HCEC 1CT (cell line): ENCODE data around the gene ARHGEF6.
A peak's percentile ranks its signal among the peaks of the same experiment; 100 is the strongest.

ENCODE experiments used
- DNase-seq: peaks from one replicate; pipeline ENCODE4 v3.0.0-alpha.2; 2017

The ARHGEF6 gene

DNA sequence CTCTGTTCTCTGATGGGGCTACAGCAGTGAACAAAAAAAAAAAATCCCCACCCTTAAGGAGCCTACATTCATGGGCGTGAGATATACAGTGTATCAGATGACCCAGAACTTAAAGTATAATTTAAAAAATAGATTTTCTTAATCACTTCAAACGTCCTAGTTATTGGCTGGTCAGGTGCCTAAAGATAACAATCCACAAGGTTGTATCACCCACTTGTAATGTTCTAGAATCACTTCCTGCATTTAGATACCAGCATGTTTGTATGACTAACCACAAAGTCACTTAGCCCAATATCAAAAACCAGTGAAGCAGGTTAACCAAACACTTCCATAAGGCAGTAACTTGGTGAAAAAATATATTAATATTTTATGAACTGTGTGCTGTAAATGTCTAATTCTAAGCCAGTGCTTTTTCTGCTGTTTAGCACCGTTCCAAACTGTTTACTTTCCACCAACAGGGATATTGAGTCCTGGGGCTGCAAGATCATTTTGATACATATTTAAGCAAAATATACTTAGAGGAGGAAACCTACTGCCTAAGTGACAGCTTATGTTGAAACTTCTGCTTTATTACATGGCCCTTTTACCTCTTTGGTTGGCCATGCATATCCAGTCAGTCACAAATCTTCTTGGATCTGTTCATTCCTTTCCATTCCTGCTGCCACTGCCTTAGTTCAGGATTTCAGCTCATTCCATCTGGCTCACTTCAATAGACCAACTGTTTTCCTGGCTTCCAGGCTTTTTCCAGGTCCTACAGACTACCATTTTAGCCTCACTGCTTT, 89.5 kb downstream of the ARHGEF6 start:
- peak; percentile 13 for DNase-seq

DNA sequence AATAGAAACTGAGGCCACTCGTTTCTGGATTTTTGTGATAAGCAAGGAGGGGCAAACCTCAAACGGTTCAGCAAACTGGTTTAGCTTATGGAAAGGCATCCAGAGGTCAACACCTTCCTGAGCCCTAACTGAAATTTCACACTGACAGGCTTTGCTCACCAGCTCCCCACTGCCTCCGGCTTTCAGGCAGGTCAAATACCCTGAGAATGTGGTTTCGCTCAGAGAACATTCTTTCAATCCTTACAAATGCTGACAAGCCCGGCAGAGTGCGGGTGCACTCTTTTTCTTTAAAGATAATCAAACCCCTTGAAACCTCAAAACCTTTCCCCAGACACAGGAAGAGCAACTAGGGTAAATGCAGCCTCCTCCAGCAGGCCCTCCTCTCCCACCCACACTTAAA, 91.3 kb downstream of the ARHGEF6 start:
- DNase-seq, result no peak

DNA sequence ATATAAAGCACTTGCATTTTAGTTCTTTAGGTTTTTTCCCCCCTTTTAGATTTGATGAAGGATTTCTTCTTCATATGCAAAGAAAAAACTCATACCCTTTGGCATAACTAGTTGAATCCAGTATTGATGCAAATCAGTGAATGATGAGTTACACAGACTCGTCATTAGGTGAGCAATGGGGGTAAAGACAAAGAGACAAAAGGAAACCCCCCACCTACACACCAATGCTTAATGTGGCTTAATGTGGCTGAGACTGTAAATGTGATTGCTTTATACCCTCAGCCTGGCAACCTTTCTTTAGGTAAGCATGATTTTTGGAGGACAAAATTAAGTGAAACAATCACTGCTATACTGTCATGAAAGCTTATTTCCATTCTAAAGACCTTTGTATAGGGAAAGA, 93.3 kb downstream of the ARHGEF6 start:
- no peak for DNase-seq

DNA sequence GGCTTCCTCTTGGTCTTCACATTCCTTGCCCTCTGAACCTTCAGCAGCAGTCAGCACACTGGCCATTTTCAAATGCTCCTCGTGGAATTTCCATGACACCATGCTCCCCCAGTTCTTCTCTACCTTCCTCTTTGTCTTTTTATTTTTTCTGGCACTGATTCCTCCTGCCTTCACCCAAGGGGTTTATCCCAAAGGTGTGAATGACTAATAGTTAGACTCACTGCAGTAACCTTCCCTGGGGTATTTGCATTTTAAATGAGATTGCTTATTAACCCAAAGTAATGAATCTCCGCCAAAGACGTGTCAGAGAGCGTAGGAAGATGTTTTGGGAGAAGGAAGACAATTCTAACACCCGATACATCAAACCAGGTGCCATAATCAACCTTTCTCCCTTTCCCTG, 96.6 kb downstream of the ARHGEF6 start:
- DNase-seq, result no peak

DNA sequence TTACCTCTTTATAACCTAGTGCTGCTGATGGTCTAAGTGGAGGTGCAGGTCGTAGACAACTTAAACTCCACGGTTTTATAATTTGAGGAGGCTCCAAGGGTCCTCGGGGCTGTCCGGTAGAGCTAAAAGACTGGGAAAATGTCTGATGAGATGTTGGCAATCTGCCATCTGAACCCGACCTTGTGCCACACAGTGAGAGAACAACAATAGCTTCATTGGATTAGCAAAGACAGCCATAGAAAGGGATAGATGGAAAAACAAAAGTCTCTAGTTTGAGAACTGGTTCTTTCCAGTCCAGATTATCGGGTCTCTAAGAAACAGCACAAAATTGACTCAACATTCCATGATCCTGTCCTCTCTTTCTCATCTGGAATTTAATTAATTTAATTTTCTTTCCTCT, 101.2 kb downstream of the ARHGEF6 start:
- DNase-seq, result no peak

DNA sequence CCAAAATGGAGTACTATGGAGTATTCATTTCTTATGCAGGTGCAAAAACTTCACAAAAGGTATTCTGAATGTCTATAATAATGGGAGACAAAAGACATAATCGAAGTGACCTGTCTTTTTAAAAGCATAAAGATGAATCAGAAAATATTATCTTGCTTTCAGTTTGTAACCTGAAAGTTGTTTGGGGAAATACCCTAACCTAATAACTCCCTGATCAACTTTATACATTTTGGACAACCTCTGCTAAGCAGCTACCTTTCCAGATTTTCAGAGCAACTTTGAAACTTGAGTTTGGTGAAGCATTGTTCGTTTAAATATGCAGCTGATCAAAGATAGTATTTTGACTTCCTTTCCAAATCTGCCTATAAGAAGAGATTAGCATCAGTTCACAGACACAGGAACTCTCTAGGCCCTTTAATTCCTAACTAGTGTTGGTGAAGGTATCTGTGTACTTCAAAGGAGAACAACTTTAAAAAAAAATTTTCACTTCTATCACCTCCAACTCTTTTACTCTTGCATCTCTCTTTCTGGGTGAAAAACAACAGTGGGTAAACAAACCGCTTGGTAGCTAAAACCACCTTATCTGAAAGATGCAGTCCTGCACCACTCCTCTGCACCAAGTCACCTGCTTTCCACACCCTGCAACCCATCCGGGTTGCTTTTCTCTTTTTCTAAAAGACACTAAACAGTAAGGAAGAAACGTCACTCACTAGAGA, 106.3 kb downstream of the ARHGEF6 start:
- no peak for DNase-seq

DNA sequence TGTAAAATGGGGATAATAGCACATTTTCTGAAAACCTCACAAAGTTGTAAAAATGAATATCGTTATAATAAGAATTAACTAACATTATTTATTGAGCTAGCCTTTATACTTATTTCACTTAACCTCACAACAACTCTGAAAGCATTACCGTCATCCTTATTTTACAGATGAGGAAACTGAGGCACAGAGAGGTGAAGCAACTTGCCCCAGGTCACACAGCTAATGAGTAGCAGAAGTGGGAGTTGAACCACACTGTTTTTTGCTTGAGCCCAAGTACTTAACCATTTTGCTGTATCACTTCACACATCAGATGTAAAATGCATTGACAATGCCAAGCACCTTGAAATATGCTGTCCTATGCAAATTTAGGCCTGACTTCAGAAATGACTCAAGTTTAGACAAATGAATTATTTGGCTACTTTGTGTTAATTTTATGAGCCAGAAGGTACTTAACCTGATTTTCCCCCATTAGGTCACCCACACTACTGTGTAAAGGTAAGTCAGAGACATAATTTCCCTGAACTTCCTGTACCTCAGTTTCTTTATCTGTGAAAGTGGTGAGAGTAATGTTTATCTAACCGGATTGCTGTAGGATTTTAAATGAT, 109.6 kb downstream of the ARHGEF6 start:
- DNase-seq, result no peak

DNA sequence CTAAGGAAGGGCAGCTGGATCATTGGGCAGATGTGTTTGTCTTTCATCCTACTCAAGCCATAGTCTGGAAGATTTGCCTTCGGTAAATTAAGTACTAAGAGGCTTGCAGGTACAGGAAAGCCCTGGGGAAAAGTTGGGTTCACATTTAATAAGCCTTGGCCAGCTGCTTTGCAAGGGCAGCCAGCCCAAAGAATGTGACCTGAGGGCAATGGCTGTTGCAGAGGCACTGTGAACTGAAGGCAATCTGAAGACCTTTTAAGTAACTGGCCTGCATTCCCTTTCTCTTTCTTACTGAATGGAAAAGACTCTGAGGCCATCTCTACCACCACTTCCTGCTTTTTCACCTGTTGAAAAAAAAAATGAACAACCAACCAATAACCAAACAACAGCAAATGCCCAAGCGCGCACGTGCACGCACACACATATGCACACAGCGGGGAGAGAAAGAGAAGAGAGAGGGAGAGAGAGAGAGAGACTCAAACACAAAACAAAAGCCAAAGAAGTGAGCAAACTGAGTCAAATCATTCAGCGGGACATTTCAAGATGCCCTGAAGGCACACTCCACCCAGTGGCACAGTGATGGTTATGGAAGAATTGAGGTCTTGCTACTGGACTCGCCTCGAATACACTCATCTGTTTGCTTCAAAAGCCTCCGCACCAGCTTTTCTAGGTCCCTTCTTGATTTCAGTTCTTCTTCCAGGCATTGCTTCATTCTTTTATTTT, 113.1 kb downstream of the ARHGEF6 start:
- DNase-seq, result no peak

DNA sequence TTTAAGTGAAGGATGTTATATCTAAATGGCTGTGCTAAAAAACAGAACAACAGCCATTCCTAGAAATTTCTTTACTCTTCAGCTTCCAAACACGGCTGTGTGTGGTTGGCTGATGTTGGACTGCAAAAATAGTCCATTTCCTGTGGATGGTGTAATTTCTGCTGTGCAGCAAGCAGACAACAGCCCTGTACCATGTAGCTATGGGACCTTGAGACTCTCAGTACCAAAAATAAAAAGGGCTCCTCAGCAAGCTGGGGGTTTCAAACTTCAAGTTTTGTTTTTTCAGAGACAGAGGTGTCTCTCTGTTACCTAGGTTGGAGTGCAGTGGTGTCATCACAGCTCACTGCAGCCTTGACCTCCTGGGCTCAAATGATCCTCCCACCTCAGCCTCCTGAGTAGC, 114.6 kb downstream of the ARHGEF6 start:
- no peak for DNase-seq

DNA sequence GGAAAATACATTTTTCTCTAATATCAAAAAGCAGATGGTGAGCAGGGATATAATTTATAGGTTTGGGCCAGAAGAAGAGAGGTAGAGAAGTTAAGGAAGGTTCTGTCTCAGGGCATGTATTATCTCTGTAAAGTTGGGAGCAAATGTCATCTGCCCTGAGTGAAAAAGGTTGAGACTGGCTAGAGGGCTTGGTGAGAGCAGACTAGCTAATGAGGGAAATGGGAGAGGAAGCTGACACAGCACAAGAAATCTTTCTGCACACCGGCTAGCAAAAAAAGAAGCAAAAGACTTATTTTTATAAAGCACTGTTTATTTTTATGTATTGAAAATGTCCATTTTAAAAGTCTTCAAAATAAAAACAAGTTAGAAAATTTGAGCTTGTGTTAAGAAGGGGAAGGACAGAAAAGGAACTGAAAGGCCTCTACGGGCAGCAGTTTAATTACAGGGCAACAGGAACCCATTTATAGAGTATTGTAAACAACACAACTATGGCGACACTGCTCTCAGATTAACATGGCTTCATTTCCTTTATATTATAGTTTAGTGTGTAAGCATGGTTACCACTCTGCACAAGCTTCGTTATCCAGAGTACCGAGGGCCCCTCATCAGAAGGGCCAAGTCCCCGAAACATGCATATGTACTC, 115.4 kb downstream of the ARHGEF6 start:
- DNase-seq, result no peak

DNA sequence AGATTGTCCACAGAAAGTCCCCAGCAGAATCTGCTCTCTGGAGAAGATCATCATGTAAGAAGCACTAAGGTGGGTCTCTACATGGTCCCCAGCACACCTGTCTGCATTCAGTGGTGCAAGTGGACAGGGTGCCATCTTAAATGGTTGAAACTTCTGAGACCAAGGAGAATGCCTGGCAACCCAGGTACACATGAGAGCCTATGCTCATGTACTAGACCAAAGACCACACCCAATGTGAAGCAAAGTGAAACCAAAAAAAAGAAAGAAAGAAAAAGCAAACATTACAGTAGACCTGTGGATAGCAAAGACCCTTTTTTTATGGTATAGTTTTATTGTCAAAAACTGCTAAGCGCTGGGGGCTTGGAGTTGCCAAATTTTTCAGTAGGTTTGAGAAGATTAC, 117.8 kb downstream of the ARHGEF6 start:
- DNase-seq, result no peak

DNA sequence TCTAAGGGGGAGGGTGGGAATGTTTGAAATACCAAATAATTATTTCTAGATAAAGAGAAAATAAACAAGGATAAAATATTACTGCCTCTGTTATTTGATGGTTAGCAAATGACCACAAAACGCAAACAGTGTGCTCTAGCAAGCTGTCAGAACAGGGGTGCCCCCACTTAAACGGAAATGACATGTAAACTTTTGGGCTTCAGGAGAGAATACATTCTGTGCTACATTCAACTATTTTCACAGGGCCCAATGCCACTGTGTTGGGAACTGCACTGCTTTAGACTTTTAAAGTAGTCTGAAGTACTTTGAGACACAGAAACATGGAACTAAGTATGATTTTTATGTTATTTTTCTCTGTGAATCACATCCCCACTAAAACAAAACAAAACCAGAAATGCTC, 118.6 kb downstream of the ARHGEF6 start:
- DNase-seq, result no peak

DNA sequence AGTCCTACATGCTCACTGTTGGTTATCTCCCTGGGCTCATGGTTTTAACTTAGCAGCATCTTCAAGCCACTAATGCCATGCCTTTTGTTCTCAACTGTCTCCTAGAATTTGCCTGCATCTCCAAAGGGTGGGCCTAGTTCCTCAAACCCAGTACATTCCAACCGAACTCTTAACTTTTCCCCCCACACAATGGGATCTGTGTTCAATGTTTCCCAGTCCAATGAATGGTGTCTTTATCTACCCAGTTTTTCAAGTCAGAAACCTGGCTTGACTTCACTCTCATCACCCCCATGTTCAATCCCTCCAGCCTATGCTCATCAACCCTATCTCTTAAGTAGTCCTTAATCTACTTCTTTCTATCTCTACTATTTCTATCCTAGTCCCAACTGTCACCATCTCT, 119.8 kb downstream of the ARHGEF6 start:
- DNase-seq, result no peak

DNA sequence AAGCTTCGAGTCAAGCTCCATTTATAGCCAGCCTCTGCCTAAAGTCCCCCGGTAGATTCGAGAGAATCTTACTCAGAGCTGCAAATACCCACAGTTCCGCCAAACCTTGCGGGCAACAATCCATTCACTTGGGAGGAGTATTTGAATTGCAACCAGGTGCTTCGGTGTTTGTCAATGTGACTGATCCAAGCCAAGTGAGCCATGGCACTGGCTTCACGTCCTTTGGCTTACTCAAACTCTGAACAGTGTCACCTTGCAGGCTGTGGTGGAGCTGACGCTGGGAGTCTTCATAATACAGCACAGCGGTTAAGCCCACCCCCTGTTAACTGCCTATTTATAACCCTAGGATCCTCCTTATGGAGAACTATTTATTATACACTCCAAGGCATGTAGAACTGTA, 121.6 kb downstream of the ARHGEF6 start:
- DNase-seq, result no peak

DNA sequence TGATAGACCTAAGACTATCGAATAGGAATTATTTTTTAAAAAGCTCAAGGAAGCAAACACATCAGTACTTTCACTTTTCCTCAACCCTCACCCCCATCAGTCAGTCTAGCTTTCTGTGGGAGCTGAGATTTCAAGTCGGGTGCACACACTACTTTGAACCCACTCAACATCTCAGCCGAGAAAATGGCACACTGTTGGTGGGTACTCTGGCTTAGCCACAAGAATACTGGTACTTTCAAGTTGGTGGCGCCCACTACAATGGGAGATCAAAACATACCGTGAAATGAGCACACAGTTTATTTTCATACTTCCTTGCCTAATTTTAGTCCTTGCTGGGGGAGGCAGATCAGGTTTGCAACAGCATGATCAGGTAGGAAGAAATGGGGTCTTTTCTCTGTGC, 122.6 kb downstream of the ARHGEF6 start:
- DNase-seq, result no peak

DNA sequence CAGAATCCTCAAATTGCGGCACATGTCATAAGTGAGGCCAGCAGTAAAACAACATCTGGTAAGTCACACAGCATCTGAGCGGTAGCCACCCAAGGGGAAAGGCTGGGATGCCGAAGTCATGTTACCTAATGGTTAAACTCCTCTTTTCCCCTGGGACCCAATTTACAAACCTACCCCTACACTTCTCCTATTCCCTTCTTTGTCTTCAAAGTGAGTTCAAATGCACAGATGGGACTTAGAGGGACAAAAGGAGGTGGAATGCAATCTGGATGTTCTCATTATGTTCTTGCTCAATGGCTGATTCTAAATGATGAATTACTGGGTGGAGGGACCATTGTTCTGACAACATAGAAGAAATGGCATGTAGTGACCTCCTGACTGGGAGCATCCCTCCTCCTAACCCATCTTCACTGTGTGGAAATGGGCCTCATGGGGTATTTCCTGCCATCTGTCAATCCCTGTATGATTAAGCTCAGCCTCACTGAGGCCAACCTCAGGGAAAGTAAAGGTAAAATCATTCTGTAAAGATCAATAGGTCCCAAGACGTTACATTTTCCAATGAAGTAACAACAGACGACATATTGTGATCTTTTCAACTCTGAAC, 124.3 kb downstream of the ARHGEF6 start:
- no peak for DNase-seq

DNA sequence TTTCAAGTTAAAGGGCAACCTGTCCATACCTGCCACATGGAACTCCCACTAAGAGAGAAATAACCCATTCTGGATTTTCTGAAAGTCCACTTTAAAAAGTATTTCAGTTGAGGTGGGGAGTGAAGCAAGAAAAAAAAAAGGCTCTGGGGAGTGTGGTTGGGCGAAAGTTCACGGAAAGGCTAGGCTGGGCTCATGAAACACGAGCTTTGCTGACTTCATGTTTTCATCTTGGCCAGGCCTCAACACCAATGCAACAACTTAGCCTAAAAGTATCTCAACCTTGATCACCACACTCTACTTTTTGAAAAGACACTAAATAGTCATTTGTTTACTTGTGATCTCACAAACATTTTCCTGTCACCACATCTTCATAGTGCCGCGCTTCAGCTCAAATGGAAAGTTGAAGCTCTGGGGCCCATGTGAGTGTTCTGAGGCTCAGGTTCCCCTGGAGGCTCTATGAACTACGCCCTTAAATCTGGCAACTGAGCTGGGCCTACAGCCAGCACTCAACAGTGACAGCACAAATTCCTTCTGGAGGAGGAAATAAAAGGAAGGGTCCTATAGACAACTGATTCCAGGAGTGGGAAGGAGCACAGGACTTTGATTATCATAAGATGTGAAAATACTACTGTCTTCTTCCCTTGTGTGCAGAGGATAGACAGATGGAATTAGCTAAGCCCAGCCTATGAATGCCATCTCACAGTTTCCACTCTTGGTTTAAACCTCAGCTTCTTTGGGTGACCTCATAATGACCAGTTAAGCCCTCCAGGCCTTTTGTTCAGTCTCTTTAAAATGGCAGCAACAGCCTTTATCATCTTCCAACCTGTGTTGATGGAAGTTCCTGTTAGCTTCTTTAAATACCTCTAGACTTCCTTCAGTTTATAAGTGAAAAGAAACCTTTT, 127.7 kb downstream of the ARHGEF6 start:
- no peak for DNase-seq

DNA sequence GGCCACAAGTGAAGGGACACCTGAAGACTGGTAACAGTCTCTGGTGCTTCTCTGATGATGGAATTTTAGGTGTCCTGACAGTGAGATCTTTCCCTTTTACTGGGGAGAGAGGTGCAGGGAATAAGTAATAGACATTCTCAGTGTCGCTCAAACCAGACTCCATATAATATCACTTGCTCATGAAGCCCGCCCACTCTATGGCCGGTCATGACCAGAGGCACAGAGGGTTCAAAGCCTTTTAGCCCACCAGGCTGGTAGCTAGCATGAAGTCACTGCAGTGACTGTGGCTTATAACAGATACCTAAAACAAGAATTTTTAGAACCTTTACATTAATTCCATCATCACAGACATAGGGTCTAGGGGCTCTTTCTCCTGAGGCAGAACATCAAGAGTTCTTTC, 129.9 kb downstream of the ARHGEF6 start:
- no peak for DNase-seq

DNA sequence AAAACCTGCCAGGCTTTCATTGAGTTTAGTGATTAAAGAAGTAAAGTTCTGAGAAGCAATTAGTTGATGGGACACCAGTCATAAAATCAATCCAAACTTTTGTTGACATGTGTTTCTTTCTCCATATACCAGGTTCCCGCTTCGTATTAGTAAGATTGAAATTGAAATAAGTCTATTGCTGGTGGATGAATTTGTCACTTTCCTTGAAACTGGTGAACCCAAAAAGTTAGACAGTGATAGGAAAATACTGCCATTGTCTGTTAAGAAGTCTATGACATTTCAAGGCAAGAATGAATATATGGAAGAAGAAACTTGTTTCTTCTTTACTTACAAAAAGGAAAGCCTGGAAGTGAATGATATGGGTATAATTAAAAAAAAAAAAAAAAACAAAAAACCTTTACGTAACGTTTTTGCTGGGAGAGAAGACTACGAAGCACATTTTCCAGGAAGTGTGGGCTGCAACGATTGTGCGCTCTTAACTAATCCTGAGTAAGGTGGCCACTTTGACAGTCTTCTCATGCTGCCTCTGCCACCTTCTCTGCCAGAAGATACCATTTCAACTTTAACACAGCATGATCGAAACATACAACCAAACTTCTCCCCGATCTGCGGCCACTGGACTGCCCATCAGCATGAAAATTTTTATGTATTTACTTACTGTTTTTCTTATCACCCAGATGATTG, 132.9 kb downstream of the ARHGEF6 start, which contains the start of gene CD40LG:
Gene CD40LG, plus strand, starts transcription at position 482 of the 684 bp plus-strand sequence. Its CDS starts 91 bp downstream, at position 573.
- DNase-seq, result no peak

DNA sequence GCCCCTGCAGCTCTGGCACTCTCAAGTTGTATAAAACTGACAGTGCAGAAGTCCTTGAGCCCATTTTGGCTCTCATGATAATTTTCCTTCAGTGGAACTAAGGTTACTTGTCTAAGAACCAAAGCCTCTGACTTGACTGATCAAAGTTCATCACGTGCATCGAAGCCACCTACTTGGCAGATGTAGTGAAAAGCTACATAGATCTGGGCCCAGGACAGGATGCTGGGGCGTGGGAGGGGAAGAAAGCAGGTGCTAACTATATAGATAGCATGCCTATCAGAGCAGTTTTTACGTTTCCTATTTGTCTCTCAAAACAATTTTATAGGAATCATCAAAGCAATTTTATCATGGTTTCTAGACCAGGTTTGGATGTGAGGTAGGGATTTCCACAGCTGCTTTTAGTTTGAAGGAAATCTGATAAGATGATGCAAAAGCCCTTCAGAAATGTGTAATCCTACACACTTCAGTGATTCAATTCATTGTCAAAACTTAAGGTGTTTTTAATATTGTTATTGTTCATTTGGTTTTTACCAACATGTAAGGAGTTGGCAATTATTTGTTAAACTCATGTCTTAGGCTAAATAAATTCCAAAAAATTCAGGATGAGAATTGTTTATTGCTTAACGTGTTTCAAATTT, 134.0 kb downstream of the ARHGEF6 start:
- DNase-seq, result no peak
